Activated naive CD4-positive, alpha-beta T cell treated with anti-CD3 and anti-CD28 coated beads, Interleukin-2, amount 50 U/mL, for 24 hours (primary cell): ENCODE measurements around the gene LYST.
"Not testable (repeated sequence)": the region's sequence is repeated elsewhere in the genome, so short reads cannot be mapped to it uniquely, and the experiment has no call there.

ENCODE experiments used
- H3K27ac Mint-ChIP-seq: one replicate; pipeline ENCODE4 v1.8.0; 2021; ENCODE audit warnings: mild to moderate bottlenecking, mixed read lengths
- H3K27me3 Mint-ChIP-seq: one replicate; pipeline ENCODE4 v1.8.0; 2021; ENCODE audit warnings: mixed read lengths
- H3K36me3 Mint-ChIP-seq: one replicate; pipeline ENCODE4 v1.8.0; 2021; ENCODE audit warnings: mixed read lengths
- H3K4me1 Mint-ChIP-seq: one replicate; pipeline ENCODE4 v1.8.0; 2021; ENCODE audit warnings: mixed read lengths
- H3K4me3 Mint-ChIP-seq: one replicate; pipeline ENCODE4 v1.8.0; 2021; ENCODE audit warnings: mild to moderate bottlenecking, mixed read lengths
- H3K9me3 Mint-ChIP-seq: one replicate; pipeline ENCODE4 v1.8.0; 2021; ENCODE audit warnings: mixed read lengths

LYST gene

DNA sequence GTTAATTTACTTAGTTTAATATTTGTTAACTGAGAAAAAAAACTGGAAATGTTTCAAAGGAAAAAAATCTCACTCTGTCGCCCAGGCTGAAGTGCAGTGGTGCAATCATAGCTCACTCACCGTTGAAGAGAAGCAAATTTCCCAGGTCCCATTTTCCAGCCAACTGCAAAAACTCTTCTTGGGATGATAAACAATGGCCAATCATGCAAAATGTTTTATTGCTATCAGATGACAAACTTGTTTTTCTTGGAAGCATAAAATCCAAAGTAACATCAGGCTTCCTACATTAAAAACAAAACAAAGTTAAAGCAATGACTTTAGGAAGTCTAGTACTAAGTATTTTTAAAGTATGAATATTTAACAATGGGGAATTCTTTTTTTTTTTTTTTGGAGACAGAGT is 84.9 kb downstream of the LYST start:
- Mint-ChIP-seq H3K27ac (no peak overlapping the region), H3K4me3 (no peak overlapping the region), H3K9me3 (no peaks in the 10 kb centered on the region), H3K36me3 (peaks cover 7% of the 10 kb centered on the region), H3K4me1 (no peaks in the 10 kb centered on the region), H3K27me3 (no peaks in the 10 kb centered on the region)

DNA sequence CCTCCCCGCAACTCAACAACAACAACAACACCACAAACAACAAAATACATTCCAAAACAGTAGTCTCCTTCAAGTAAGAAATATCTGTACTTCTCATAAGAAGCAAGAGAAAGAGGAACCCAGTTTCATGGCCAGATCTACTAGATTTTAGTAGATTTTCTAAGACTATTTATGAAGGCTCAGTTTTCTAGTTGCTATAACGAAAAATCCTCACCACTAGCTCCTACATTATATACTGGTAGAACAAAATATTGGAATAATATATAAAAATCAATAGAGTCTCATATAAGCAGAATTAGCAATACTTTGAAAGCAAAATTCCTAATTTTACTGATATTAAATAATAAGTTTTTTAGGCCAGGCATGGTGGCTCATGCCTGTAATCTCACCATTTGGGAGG is 86.9 kb downstream of the LYST start:
- H3K4me1 Mint-ChIP-seq: no peaks in the 10 kb centered on the region
- no peaks in the 10 kb centered on the region for H3K9me3 Mint-ChIP-seq
- no peak overlapping the region for H3K4me3 Mint-ChIP-seq
- peaks cover 13% of the 10 kb centered on the region for H3K36me3 Mint-ChIP-seq
- H3K27ac Mint-ChIP-seq: no peak overlapping the region
- H3K27me3 Mint-ChIP-seq: no peaks in the 10 kb centered on the region

DNA sequence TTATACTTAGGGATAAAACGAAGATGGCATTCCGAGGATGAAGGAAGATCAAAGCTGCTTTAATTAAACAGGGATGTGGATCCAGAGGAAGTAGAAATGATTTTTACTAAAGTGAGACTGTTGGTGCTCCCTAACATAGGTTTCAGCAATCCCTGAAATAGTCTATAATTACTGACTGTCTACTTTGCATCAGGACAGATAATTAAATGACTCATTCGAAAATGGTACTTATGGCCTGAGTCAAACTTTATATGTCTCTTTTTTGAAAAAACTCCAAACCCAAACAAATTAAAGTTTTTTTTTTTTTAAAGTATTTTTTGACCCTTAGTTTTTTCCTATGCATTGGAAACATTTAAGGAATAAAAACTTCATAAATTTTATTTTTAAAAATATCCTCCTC is 90.3 kb downstream of the LYST start:
- Mint-ChIP-seq H3K27me3 (no peaks in the 10 kb centered on the region), H3K4me3 (no peak overlapping the region), H3K4me1 (no peaks in the 10 kb centered on the region), H3K36me3 (peaks cover 20% of the 10 kb centered on the region), H3K9me3 (no peaks in the 10 kb centered on the region), H3K27ac (no peak overlapping the region)

DNA sequence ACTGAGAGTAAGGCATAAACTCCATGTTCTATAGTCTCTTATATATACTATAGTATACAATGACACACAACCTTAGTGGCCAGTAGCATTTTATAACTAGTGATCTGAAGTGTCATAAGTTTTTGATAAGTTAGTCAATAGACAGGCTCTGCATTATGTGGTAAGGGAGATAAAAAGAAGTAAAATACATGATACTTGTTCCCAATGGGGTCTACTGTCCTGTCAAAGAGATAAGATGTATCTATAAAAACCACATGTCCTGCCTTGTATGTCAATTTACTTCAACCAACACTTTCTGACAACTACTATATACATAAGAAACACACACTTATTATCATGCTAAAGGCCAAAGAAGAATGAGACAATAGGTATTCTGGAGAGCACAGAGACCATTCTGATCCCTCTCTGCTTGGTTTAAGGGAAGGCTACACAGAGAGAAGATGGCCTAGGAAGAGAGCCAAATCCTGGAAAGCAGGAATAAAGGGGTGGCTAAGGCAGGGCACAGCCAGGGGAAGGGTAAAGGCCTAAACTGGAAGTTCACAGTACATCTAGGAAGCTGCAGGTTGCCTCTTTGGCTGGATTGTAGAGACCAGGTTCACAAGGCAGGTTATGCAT is 91.4 kb downstream of the LYST start:
- H3K36me3 Mint-ChIP-seq: peaks cover 20% of the 10 kb centered on the region
- H3K9me3 Mint-ChIP-seq: no peaks in the 10 kb centered on the region
- no peaks in the 10 kb centered on the region for H3K4me1 Mint-ChIP-seq
- no peaks in the 10 kb centered on the region for H3K27me3 Mint-ChIP-seq
- no peak overlapping the region for H3K4me3 Mint-ChIP-seq
- H3K27ac Mint-ChIP-seq: peak overlapping the region; percentile 14

DNA sequence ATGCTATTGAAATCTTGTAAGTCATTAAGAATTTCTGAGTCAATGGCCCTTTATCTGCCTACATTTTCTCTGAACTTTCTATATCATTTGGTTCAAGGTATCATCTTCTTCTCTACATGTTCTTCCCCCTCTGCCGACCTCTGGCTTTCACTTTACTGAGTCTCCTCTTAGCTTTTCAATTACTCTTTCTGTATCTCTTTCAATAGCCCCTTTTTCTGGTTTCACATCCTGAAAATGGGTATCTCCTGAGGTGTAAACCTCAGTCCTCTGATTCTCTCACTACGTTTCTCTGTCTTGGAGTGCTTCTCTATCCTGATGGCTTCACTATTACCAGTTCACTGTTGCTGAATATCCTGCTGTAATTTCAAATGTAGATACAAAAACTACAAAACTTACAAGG is 98.9 kb downstream of the LYST start:
- Mint-ChIP-seq H3K27me3 (no peaks in the 10 kb centered on the region), H3K27ac (no peak overlapping the region), H3K36me3 (peaks cover 12% of the 10 kb centered on the region), H3K9me3 (no peaks in the 10 kb centered on the region), H3K4me3 (no peak overlapping the region), H3K4me1 (peaks cover 6% of the 10 kb centered on the region)

DNA sequence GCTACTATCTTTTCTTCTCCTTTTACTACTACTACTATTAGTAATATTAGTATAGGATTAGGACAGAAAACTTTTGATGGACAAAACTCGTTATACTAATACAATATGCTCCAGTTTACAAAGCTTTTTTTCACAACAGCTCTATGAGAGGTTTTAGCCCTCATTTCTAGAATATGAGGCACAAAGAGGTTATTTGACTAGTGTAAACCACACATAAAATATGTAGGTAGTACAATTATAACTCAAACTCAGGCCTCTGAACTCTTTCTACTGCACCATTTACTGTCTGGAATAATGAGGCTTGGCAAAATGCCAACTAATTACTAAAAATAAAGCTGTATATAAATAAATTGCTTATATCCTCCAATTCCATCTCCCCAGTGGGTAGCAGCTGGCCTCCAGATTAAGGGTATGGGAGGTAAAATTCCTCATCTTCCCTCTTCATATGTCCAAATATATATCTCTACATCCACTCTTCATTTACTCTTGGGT is 99.9 kb downstream of the LYST start:
- peaks cover 6% of the 10 kb centered on the region for H3K4me1 Mint-ChIP-seq
- no peak overlapping the region for H3K27ac Mint-ChIP-seq
- H3K36me3 Mint-ChIP-seq: peaks cover 12% of the 10 kb centered on the region
- H3K4me3 Mint-ChIP-seq: no peak overlapping the region
- no peaks in the 10 kb centered on the region for H3K9me3 Mint-ChIP-seq
- H3K27me3 Mint-ChIP-seq: no peaks in the 10 kb centered on the region

DNA sequence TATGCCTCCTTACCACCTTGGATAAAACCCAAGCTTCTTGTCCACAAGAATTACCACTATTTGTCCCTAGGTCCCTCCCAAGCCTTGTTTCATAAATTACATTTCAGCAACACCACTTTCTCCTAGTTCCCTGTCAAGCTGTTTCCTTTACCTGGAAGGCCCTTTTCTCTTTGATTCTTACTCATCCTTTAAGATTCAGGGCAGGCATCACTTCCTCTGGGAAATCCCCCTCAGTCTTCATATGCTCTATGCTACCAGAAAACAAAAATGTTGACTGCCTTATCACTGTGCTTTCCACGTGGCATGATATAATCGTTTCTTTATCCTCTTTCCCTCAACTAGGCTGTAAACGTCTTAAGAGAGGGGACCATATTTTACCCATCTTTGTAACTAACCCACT is 102.7 kb downstream of the LYST start:
- Mint-ChIP-seq H3K27me3 (no peaks in the 10 kb centered on the region), H3K4me1 (peaks cover 6% of the 10 kb centered on the region), H3K27ac (no peak overlapping the region), H3K4me3 (no peak overlapping the region), H3K36me3 (peaks cover 18% of the 10 kb centered on the region), H3K9me3 (no peaks in the 10 kb centered on the region)

DNA sequence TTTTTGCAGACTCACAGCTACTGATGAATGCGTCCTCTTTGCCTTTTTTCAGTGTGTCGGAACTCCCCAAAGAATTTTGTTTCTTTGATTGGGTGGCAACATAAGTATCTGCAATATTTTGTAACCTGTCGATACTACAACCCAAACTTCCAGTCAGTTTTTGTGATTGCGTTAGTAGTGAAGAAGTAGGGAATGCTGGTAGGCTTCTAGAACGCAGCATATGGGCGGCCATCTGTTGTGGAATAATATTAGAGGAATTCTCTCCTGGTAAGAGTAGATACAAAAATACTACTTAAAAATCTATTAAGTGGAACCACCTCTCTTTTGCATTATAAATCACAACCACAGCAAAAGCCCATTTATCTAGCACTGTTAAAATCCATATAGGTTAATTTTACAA is 107.4 kb downstream of the LYST start:
- peaks cover 17% of the 10 kb centered on the region for H3K36me3 Mint-ChIP-seq
- H3K4me1 Mint-ChIP-seq: no peaks in the 10 kb centered on the region
- no peak overlapping the region for H3K27ac Mint-ChIP-seq
- H3K9me3 Mint-ChIP-seq: no peaks in the 10 kb centered on the region
- no peak overlapping the region for H3K4me3 Mint-ChIP-seq
- H3K27me3 Mint-ChIP-seq: no peaks in the 10 kb centered on the region

DNA sequence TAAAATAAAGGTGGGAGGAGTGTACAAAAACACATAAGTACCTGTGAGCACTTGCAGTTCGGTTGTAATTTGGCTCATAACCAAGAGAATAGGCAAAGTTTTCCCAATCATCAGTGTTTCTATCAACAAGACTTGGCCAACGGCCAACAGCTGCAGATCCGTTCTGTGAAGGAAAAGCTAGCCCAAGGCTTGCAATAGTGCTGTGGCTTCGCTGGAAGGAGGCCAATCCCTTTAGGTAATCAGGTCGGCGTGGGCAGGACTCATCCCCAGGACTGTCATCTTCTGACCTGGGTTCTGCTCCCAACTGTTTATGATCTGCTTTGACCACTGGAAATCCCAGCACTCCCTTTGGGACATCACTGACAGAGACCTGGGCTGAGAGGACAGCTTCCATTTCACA is 107.8 kb downstream of the LYST start:
- Mint-ChIP-seq H3K27me3 (no peaks in the 10 kb centered on the region), H3K36me3 (peaks cover 17% of the 10 kb centered on the region), H3K27ac (no peak overlapping the region), H3K9me3 (no peaks in the 10 kb centered on the region), H3K4me1 (no peaks in the 10 kb centered on the region), H3K4me3 (no peak overlapping the region)

DNA sequence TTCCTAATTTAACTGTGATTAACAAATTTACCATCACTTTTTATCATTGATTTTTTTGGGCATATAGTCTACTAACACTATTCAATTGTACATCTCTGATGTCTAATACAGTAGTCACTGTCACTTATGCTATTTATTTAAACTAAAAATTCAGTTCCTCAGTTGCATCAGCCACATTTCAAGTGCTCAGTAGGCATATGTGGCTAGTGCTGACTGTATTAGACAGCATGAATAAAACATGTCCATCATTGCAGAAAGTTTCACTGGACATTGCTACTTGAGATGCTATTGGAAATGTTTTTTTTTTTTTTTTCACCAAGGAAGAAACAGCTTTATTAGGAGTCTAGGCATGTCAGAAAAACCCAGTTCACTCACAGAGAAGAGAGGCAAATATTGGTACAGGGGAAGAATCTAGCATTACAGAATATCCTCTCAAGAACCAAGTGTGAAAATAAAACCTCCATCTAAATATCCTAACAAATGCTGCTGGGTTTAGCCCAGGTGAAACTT is 109.1 kb downstream of the LYST start:
- Mint-ChIP-seq H3K27me3 (no peaks in the 10 kb centered on the region), H3K27ac (no peak overlapping the region), H3K4me3 (no peak overlapping the region), H3K36me3 (peaks cover 17% of the 10 kb centered on the region), H3K9me3 (no peaks in the 10 kb centered on the region), H3K4me1 (no peaks in the 10 kb centered on the region)

DNA sequence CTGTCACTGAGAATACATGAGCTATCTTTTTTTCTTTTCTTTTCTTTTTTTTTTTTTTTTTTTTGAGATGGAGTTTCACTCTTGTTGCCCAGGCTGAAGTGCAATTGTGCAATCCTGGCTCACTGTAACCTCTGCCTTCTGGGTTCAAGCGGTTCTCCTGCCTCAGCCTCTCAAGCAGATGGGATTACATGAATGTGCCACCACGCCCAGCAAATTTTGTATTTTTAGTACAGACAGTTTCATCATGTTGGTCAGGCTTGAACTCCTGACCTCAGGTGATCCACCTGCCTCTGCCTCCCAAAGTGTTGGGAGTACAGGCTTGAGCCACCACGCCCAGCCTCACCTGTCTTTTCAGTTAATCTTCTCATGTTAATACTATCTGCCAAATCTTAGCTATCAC is 112.5 kb downstream of the LYST start:
- not testable (repeated sequence) for H3K4me3 Mint-ChIP-seq, H3K4me1 Mint-ChIP-seq, H3K36me3 Mint-ChIP-seq, H3K27ac Mint-ChIP-seq, H3K9me3 Mint-ChIP-seq, H3K27me3 Mint-ChIP-seq

DNA sequence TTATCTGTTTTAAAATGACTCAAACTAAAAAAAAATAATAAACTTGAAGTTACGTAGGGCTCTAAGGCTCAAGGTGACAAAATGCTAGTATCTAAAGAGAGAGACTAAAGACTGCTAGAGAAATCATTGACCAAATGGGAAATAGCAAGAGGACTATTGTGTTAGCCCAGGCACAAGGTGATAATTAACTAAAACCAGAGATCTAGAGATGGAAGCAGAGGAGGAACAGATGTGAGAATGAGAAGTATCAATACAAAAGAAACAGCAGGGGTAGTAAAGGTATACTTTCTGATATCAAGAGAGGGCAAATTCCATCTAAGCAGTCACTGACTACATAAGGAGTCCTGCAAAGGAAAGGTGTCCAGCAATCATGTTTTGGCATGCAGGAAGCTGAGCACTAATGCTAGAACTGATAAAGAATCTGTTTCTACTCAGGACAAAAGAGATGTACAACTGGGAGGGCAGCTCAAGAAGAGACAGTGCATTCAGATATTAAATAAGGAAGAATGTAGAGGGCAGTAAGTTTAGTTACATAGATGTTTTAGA is 116.9 kb downstream of the LYST start:
- peaks cover 10% of the 10 kb centered on the region for H3K36me3 Mint-ChIP-seq
- no peaks in the 10 kb centered on the region for H3K9me3 Mint-ChIP-seq
- H3K27me3 Mint-ChIP-seq: no peaks in the 10 kb centered on the region
- H3K4me3 Mint-ChIP-seq: no peak overlapping the region
- H3K4me1 Mint-ChIP-seq: no peaks in the 10 kb centered on the region
- no peak overlapping the region for H3K27ac Mint-ChIP-seq

DNA sequence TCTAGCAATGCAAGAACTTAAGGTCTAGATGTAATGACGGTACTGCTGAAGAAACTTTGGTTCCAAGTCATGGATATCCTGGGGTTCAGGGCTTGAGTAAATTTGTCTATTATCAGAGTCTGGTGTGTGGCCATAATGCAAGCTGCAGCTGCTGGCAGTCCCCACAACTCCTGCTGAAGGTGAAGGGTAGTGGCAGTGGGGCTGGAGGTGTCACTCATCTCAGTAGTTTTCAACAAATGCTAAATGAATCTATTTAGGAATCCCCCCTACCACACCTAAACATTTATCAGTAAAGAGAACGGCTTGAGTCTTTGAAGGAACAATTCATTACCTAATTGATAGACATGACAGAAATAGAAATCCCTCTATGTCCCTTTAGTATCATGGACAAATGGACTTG is 118.0 kb downstream of the LYST start:
- no peaks in the 10 kb centered on the region for H3K9me3 Mint-ChIP-seq
- no peaks in the 10 kb centered on the region for H3K27me3 Mint-ChIP-seq
- H3K4me3 Mint-ChIP-seq: no peak overlapping the region
- H3K36me3 Mint-ChIP-seq: peaks cover 15% of the 10 kb centered on the region
- H3K27ac Mint-ChIP-seq: no peak overlapping the region
- H3K4me1 Mint-ChIP-seq: no peaks in the 10 kb centered on the region

DNA sequence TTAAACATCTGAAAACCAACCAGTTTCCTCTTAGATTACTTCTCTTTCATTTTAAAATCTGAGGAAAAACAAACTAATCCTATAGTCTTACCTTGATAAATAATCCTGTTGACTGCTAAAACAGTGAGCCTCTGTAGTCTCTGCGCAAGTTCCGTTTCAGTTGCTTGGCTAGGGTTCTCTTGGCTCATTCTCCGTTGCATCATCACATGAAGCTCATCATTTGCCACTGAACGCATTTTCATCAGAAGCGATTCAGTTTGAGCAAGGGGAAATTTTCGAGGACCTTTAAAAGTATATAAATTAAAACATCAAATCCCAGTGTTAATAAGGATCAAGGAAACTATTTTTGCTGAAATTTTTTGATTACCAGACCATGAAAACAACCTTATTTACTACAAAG is 120.5 kb downstream of the LYST start:
- H3K36me3 Mint-ChIP-seq: peaks cover 24% of the 10 kb centered on the region
- H3K4me1 Mint-ChIP-seq: no peaks in the 10 kb centered on the region

DNA sequence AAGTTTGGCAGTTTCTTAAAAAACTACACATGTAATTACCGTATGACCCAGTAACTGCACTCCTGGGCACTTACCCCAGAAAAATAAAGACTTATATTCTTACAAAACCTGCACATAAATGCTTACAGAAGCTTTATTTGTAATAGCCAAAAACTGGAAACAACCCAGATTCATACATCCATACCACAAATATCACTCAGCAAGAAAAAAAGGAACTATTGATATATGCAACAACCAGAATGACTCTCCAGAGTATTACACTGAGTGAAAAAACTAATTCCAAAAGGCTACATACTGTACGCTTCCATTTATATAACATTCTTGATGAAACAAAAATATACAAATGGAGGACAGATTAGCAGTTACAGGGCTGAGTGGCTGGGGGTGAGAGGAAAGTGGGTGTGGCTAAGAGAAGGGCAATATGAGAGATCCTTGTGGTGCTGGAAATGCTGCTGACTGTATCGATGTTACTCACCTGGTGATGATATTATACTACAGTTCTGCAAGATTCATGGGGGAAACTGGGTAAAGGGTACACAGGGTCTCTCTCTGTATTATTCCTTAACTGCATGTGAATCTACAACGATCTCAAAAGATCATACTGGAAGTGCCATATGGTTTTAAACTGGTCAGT is 121.1 kb downstream of the LYST start:
- no peak overlapping the region for H3K4me3 Mint-ChIP-seq
- H3K27ac Mint-ChIP-seq: no peak overlapping the region
- H3K27me3 Mint-ChIP-seq: no peaks in the 10 kb centered on the region
- no peaks in the 10 kb centered on the region for H3K4me1 Mint-ChIP-seq
- H3K9me3 Mint-ChIP-seq: no peaks in the 10 kb centered on the region
- H3K36me3 Mint-ChIP-seq: peaks cover 25% of the 10 kb centered on the region

More for the DNA sequence above, 120.5 kb downstream of the LYST start:
- Mint-ChIP-seq H3K27ac (no peak overlapping the region), H3K27me3 (no peaks in the 10 kb centered on the region), H3K9me3 (no peaks in the 10 kb centered on the region), H3K4me3 (no peak overlapping the region)

DNA sequence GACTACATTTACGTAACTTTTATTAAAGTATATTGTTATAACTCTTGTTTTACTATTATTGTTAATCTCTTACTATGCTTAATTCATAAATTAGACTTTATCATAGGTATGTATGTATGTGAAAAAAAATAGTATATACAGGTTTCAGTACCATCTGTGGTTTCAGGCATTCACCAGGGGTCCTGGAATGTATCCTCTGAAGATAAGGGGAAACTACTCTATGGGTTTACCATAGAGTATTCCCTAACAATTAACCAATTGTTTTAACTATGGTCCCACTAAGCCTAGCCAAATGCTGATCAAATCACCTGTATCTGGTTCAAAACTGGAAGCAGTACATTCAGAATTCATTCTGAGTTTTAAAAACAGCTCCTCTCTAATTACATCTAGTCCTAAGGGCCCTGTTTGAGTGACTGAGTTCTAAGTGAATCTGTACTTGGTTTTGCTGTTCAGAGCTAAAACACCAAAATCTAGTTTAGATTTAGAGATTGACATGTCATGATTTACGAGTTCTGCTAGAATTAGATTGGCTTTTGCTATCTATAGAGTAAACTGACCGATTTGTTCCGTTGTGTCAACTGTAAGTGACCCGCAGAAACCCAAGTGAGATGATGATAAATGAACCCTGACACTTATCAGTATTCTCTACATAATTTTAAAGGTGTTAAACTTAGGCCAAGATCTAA is 123.6 kb downstream of the LYST start:
- Mint-ChIP-seq H3K36me3 (peaks cover 36% of the 10 kb centered on the region), H3K4me3 (no peak overlapping the region), H3K27me3 (no peaks in the 10 kb centered on the region), H3K4me1 (no peaks in the 10 kb centered on the region), H3K9me3 (no peaks in the 10 kb centered on the region), H3K27ac (no peak overlapping the region)
